Motor neuron (in vitro differentiated cells): ENCODE measurements around the gene IL16. TPM values are rescaled to one million over a fixed set of nuclear protein-coding genes. Genes with fewer than 3 reads are reported as not detected.

Source experiments
- ATAC-seq, 8 experiments: fragments of 200-7000 bp; cut with Tn5 transposase; replicated peaks in 6 of 8; 2 replicates each; pipeline ENCODE4 v1.8.0; 2021; ENCODE audit warnings: mild to moderate bottlenecking in 8 of 8, moderate library complexity in 8 of 8
- H3K27ac ChIP-seq, 2 donors: fragments of 250-450 bp; sonication (Bioruptor Pico); 2 replicates each; pipeline ENCODE4 v1.9.0; 2021; ENCODE audit warnings: antibody characterized with exemption in 2 of 2, mild to moderate bottlenecking in 2 of 2, moderate library complexity in 1 of 2
- H3K4me1 ChIP-seq, 2 donors: fragments of 250-450 bp; sonication (Bioruptor Pico); replicated peaks in 1 of 2; 2 replicates each; pipeline ENCODE4 v1.6.1; 2021; ENCODE audit warnings: antibody characterized with exemption in 2 of 2, mild to moderate bottlenecking in 2 of 2, moderate library complexity in 1 of 2
- H3K4me3 ChIP-seq, 5 donors: fragments of 250-450 bp; sonication (Bioruptor Pico); 2 replicates each; pipeline ENCODE4 v1.9.0; 2021; ENCODE audit warnings: antibody characterized with exemption in 5 of 5, mild to moderate bottlenecking in 5 of 5, moderate library complexity in 4 of 5
- WGBS, 10 experiments: fragments of 450-650 bp; shearing (Covaris generic); methylation state at CpG; one replicate each; pipeline ENCODE4 v1.0.0; 2022; 5-methylcytosine and 5-hydroxymethylcytosine counted together
- in situ Hi-C, 9 experiments: fragments of 400-800 bp; cut with MboI; loops; one replicate each; pipeline ENCODE4 v1.15.0; 2021; ENCODE audit warnings: low sequenced_read_pairs in 9 of 9, low pct_unique_long_range_greater_than_20kb in 2 of 9; ENCODE audit not compliant: unreplicated experiment in 9 of 9
- total RNA-seq, 8 experiments: library from RNA; unstranded; fragments of 300-600 nt; gene quantifications; 2 replicates each; pipeline versions ENCODE4 v1.2.3 to v1.2.4, GENCODE V29; 2022

The IL16 gene
- total RNA-seq, 8 experiments from 2014 or later, result 0.22 to 1.1 (median 0.63) TPM

- peak in 1 of 8 experiments; percentile 36 for ATAC-seq
- Histone ChIP-seq H3K4me3 (no peak overlapping the region), H3K4me1 (no peaks in the 10 kb centered on the region), H3K27ac (no peak overlapping the region)
- WGBS, 10 experiments, result 17 to 100% (median 77%) methylated on average over 1 to 3 of the region's 3 CpGs; no CpG with 5 or more reads in 1 of the 10 experiments
- in situ Hi-C loops, result loop anchor here in 5 of 9 experiments (10.0 to 25.0 kb wide), 4 partner anchors 93 to 268 kb away; partner anchors contain the start of genes MESD (in 3 of the 5) and CFAP161 (in 1 of the 5)
Measured at GRCh38 chr15:81254916-81255290, 58.2 kb downstream of the IL16 start.

- ATAC-seq, result peak in 2 of 8 experiments; percentile 68 to 74
- H3K4me1 ChIP-seq, result no peaks in the 10 kb centered on the region
- H3K4me3 ChIP-seq, result no peak overlapping the region
- 33 to 100% (median 70%) methylated on average over 1 to 3 of the region's 5 CpGs; no CpG with 5 or more reads in 5 of the 10 experiments for WGBS, 10 experiments
- no peak overlapping the region for H3K27ac ChIP-seq
- in situ Hi-C loops, result loop anchor here in 5 of 9 experiments (10.0 to 25.0 kb wide), 4 partner anchors 93 to 268 kb away; partner anchors contain the start of genes MESD (in 3 of the 5) and CFAP161 (in 1 of the 5)
Measured at GRCh38 chr15:81255315-81255957, 58.8 kb downstream of the IL16 start.

GRCh38 chr15:81255958-81256320, 59.3 kb downstream of the IL16 start:
- no peak overlapping the region for H3K4me3 ChIP-seq
- no peak for ATAC-seq
- H3K27ac ChIP-seq, result no peak overlapping the region
- no peaks in the 10 kb centered on the region for H3K4me1 ChIP-seq
- in situ Hi-C loops, result loop anchor here in 5 of 9 experiments (10.0 to 25.0 kb wide), 4 partner anchors 94 to 269 kb away; partner anchors contain the start of genes MESD (in 3 of the 5) and CFAP161 (in 1 of the 5)

- Histone ChIP-seq H3K4me3 (no peak overlapping the region), H3K27ac (no peak overlapping the region), H3K4me1 (no peaks in the 10 kb centered on the region)
- WGBS, 10 experiments, result 0 to 50% (median 29%) methylated on average over 1 of the region's 1 CpG; no CpG with 5 or more reads in 3 of the 10 experiments
- peak in 3 of 8 experiments; percentile 25 to 50 (median 42) for ATAC-seq
- in situ Hi-C loops, result loop anchor here in 5 of 9 experiments (10.0 to 25.0 kb wide), 4 partner anchors 95 to 270 kb away; partner anchors contain the start of genes MESD (in 3 of the 5) and CFAP161 (in 1 of the 5)
Measured at GRCh38 chr15:81256916-81257315, 60.2 kb downstream of the IL16 start.

- WGBS, 10 experiments, result 0 to 75% (median 33%) methylated on average over 1 of the region's 2 CpGs; no CpG with 5 or more reads in 3 of the 10 experiments
- Histone ChIP-seq H3K4me3 (no peak overlapping the region), H3K4me1 (no peaks in the 10 kb centered on the region), H3K27ac (no peak overlapping the region)
- in situ Hi-C loops, result loop anchor here in 5 of 9 experiments (10.0 to 25.0 kb wide), 4 partner anchors 95 to 270 kb away; partner anchors contain the start of genes MESD (in 3 of the 5) and CFAP161 (in 1 of the 5)
- no peak for ATAC-seq
Measured at GRCh38 chr15:81257435-81257834, 60.8 kb downstream of the IL16 start.

GRCh38 chr15:81258455-81258854, 61.8 kb downstream of the IL16 start:
- Histone ChIP-seq H3K4me1 (no peaks in the 10 kb centered on the region), H3K4me3 (no peak overlapping the region), H3K27ac (no peak overlapping the region)
- in situ Hi-C loops, result loop anchor here in 5 of 9 experiments (10.0 to 25.0 kb wide), 4 partner anchors 96 to 271 kb away; partner anchors contain the start of genes MESD (in 3 of the 5) and CFAP161 (in 1 of the 5)
- WGBS, 10 experiments, result 89 to 100% (median 90%) methylated on average over 1 to 7 of the region's 8 CpGs; no CpG with 5 or more reads in 5 of the 10 experiments
- no peak for ATAC-seq

- H3K4me3 ChIP-seq, result no peak overlapping the region
- no peak overlapping the region for H3K27ac ChIP-seq
- in situ Hi-C loops, result loop anchor here in 8 of 9 experiments (10.0 to 25.0 kb wide), 7 partner anchors 98 to 285 kb away; partner anchors contain the start of genes MESD (in 3 of the 8) and CFAP161 (in 1 of the 8)
- no peak for ATAC-seq
- WGBS, 10 experiments, result 25 to 90% (median 73%) methylated on average over 1 to 3 of the region's 4 CpGs; no CpG with 5 or more reads in 2 of the 10 experiments
- H3K4me1 ChIP-seq, result no peaks in the 10 kb centered on the region
Measured at GRCh38 chr15:81259760-81260298, 63.1 kb downstream of the IL16 start.

GRCh38 chr15:81261172-81261811, 64.6 kb downstream of the IL16 start:
- in situ Hi-C loops, result loop anchor here in 7 of 9 experiments (10.0 to 25.0 kb wide), 7 partner anchors 99 to 286 kb away; partner anchors contain the start of genes MESD (in 3 of the 7) and CFAP161 (in 1 of the 7)
- Histone ChIP-seq H3K4me3 (no peak overlapping the region), H3K27ac (no peak overlapping the region), H3K4me1 (peaks cover 0 to 3% of the 10 kb centered on the region in 2 donors)
- WGBS, 10 experiments, result 0 to 61% (median 50%) methylated on average over 1 to 3 of the region's 6 CpGs; no CpG with 5 or more reads in 3 of the 10 experiments
- ATAC-seq, result no peak

- in situ Hi-C loops, result loop anchor here in 7 of 9 experiments (10.0 to 25.0 kb wide), 7 partner anchors 101 to 289 kb away; partner anchors contain the start of genes MESD (in 3 of the 7) and CFAP161 (in 1 of the 7)
- WGBS, 10 experiments, result 67 to 100% (median 85%) methylated on average over 2 to 4 of the region's 4 CpGs; no CpG with 5 or more reads in 2 of the 10 experiments
- ATAC-seq, result no peak
- H3K4me1 ChIP-seq, result peaks cover 0 to 3% of the 10 kb centered on the region in 2 donors
- H3K4me3 ChIP-seq, result no peak overlapping the region
- no peak overlapping the region for H3K27ac ChIP-seq
Measured at GRCh38 chr15:81263477-81263876, 66.8 kb downstream of the IL16 start.

GRCh38 chr15:81264072-81264857, 67.6 kb downstream of the IL16 start:
- Histone ChIP-seq H3K4me3 (no peak overlapping the region), H3K27ac (no peak overlapping the region), H3K4me1 (peaks cover 0 to 3% of the 10 kb centered on the region in 2 donors)
- in situ Hi-C loops, result loop anchor here in 7 of 9 experiments (10.0 to 25.0 kb wide), 7 partner anchors 102 to 289 kb away; partner anchors contain the start of genes MESD (in 3 of the 7) and CFAP161 (in 1 of the 7)
- 46 to 98% (median 77%) methylated on average over 1 to 5 of the region's 6 CpGs for WGBS, 10 experiments
- no peak for ATAC-seq

GRCh38 chr15:81265256-81265943, 68.7 kb downstream of the IL16 start:
- 0 to 89% (median 42%) methylated on average over 2 to 10 of the region's 12 CpGs; no CpG with 5 or more reads in 2 of the 10 experiments for WGBS, 10 experiments
- in situ Hi-C loops, result loop anchor here in 7 of 9 experiments (5.0 to 25.0 kb wide), 8 partner anchors 103 to 291 kb away; partner anchors contain the start of genes MESD (in 3 of the 7) and CFAP161 (in 1 of the 7)
- Histone ChIP-seq H3K27ac (no peak overlapping the region), H3K4me3 (no peak overlapping the region), H3K4me1 (peaks cover 0 to 3% of the 10 kb centered on the region in 2 donors)
- ATAC-seq, result peak; percentile 3 to 49 (median 18)
